ENCODE results near the gene B4GALNT3.
A peak's percentile ranks its signal among the peaks of the same experiment; 100 is the strongest.

Gene B4GALNT3

GRCh38 chr12:560691-561390, 101.1 kb downstream of the B4GALNT3 start:
- no peak for TF ChIP-seq SUZ12 (IDR thresholded peaks at IDR 0.05; ENCODE audit: extremely low read depth, insufficient read depth, insufficient read length)
- no peak for TF ChIP-seq YY1 (IDR thresholded peaks at IDR 0.05; ENCODE audit: insufficient read depth, insufficient read length)
- TF ChIP-seq ZNF274 (IDR thresholded peaks at IDR 0.05; ENCODE audit: low read depth, low read length) = no peak
- Histone ChIP-seq H3K4me1 (ENCODE audit: insufficient read depth, insufficient read length) (peaks cover 10% of the 10 kb centered on the region), H3K36me3 (ENCODE audit: insufficient read depth, insufficient read length, low read length) (peaks cover 81% of the 10 kb centered on the region), H3K9ac (ENCODE audit: insufficient read length, low read depth) (no peak overlapping the region), H3K9me3 (ENCODE audit: insufficient read depth, low read length) (no peaks in the 10 kb centered on the region), H3K27me3 (ENCODE audit: insufficient read depth, insufficient read length) (no peaks in the 10 kb centered on the region), H3K4me3 (ENCODE audit: insufficient read length, low read depth) (no peak overlapping the region)
- no peak for DNase-seq (ENCODE audit: low read depth, low spot score)

- DNase-seq (ENCODE audit: low read depth, low spot score) = no peak
- no peaks in the 10 kb centered on the region for H3K9me3 ChIP-seq (ENCODE audit: insufficient read depth, low read length)
- no peak overlapping the region for H3K9ac ChIP-seq (ENCODE audit: insufficient read length, low read depth)
- no peak for TF ChIP-seq SUZ12 (IDR thresholded peaks at IDR 0.05; ENCODE audit: extremely low read depth, insufficient read depth, insufficient read length)
- no peak for TF ChIP-seq YY1 (IDR thresholded peaks at IDR 0.05; ENCODE audit: insufficient read depth, insufficient read length)
- TF ChIP-seq ZNF274 (IDR thresholded peaks at IDR 0.05; ENCODE audit: low read depth, low read length) = no peak
- H3K4me3 ChIP-seq (ENCODE audit: insufficient read length, low read depth) = no peak overlapping the region
- H3K36me3 ChIP-seq (ENCODE audit: insufficient read depth, insufficient read length, low read length) = peaks cover 80% of the 10 kb centered on the region
- H3K27me3 ChIP-seq (ENCODE audit: insufficient read depth, insufficient read length) = no peaks in the 10 kb centered on the region
- peaks cover 11% of the 10 kb centered on the region for H3K4me1 ChIP-seq (ENCODE audit: insufficient read depth, insufficient read length)
Observed at GRCh38 chr12:561391-561705, 101.6 kb downstream of the B4GALNT3 start.

GRCh38 chr12:561908-562593, 102.3 kb downstream of the B4GALNT3 start:
- Histone ChIP-seq H3K27me3 (ENCODE audit: insufficient read depth, insufficient read length) (no peaks in the 10 kb centered on the region), H3K4me1 (ENCODE audit: insufficient read depth, insufficient read length) (peaks cover 11% of the 10 kb centered on the region), H3K36me3 (ENCODE audit: insufficient read depth, insufficient read length, low read length) (peaks cover 74% of the 10 kb centered on the region), H3K9me3 (ENCODE audit: insufficient read depth, low read length) (no peaks in the 10 kb centered on the region), H3K4me3 (ENCODE audit: insufficient read length, low read depth) (no peak overlapping the region), H3K9ac (ENCODE audit: insufficient read length, low read depth) (peak overlapping the region; percentile 2)
- TF ChIP-seq YY1 (IDR thresholded peaks at IDR 0.05; ENCODE audit: insufficient read depth, insufficient read length) = no peak
- no peak for TF ChIP-seq ZNF274 (IDR thresholded peaks at IDR 0.05; ENCODE audit: low read depth, low read length)
- no peak for TF ChIP-seq SUZ12 (IDR thresholded peaks at IDR 0.05; ENCODE audit: extremely low read depth, insufficient read depth, insufficient read length)
- no peak for DNase-seq (ENCODE audit: low read depth, low spot score)

GRCh38 chr12:562634-563033, 102.9 kb downstream of the B4GALNT3 start:
- Histone ChIP-seq H3K9me3 (ENCODE audit: insufficient read depth, low read length) (no peaks in the 10 kb centered on the region), H3K9ac (ENCODE audit: insufficient read length, low read depth) (peak overlapping the region; percentile 2), H3K27me3 (ENCODE audit: insufficient read depth, insufficient read length) (no peaks in the 10 kb centered on the region), H3K4me1 (ENCODE audit: insufficient read depth, insufficient read length) (peaks cover 11% of the 10 kb centered on the region), H3K36me3 (ENCODE audit: insufficient read depth, insufficient read length, low read length) (peaks cover 68% of the 10 kb centered on the region), H3K4me3 (ENCODE audit: insufficient read length, low read depth) (no peak overlapping the region)
- DNase-seq (ENCODE audit: low read depth, low spot score) = no peak
- TF ChIP-seq SUZ12 (IDR thresholded peaks at IDR 0.05; ENCODE audit: extremely low read depth, insufficient read depth, insufficient read length) = no peak
- TF ChIP-seq YY1 (IDR thresholded peaks at IDR 0.05; ENCODE audit: insufficient read depth, insufficient read length) = no peak
- TF ChIP-seq ZNF274 (IDR thresholded peaks at IDR 0.05; ENCODE audit: low read depth, low read length) = no peak

- H3K4me3 ChIP-seq (ENCODE audit: insufficient read length, low read depth) = no peak overlapping the region
- no peaks in the 10 kb centered on the region for H3K27me3 ChIP-seq (ENCODE audit: insufficient read depth, insufficient read length)
- no peak for DNase-seq (ENCODE audit: low read depth, low spot score)
- H3K36me3 ChIP-seq (ENCODE audit: insufficient read depth, insufficient read length, low read length) = peaks cover 61% of the 10 kb centered on the region
- no peaks in the 10 kb centered on the region for H3K9me3 ChIP-seq (ENCODE audit: insufficient read depth, low read length)
- peaks cover 11% of the 10 kb centered on the region for H3K4me1 ChIP-seq (ENCODE audit: insufficient read depth, insufficient read length)
- TF ChIP-seq ZNF274 (IDR thresholded peaks at IDR 0.05; ENCODE audit: low read depth, low read length) (no peak), YY1 (IDR thresholded peaks at IDR 0.05; ENCODE audit: insufficient read depth, insufficient read length) (no peak), SUZ12 (IDR thresholded peaks at IDR 0.05; ENCODE audit: extremely low read depth, insufficient read depth, insufficient read length) (no peak)
- H3K9ac ChIP-seq (ENCODE audit: insufficient read length, low read depth) = no peak overlapping the region
Observed at GRCh38 chr12:563250-563781, 103.6 kb downstream of the B4GALNT3 start.

GRCh38 chr12:563787-564298, 104.1 kb downstream of the B4GALNT3 start:
- TF ChIP-seq ZNF274 (IDR thresholded peaks at IDR 0.05; ENCODE audit: low read depth, low read length) (no peak), YY1 (IDR thresholded peaks at IDR 0.05; ENCODE audit: insufficient read depth, insufficient read length) (no peak), SUZ12 (IDR thresholded peaks at IDR 0.05; ENCODE audit: extremely low read depth, insufficient read depth, insufficient read length) (no peak)
- Histone ChIP-seq H3K36me3 (ENCODE audit: insufficient read depth, insufficient read length, low read length) (peaks cover 56% of the 10 kb centered on the region), H3K4me1 (ENCODE audit: insufficient read depth, insufficient read length) (peaks cover 12% of the 10 kb centered on the region), H3K27me3 (ENCODE audit: insufficient read depth, insufficient read length) (peaks cover under 1% of the 10 kb centered on the region), H3K4me3 (ENCODE audit: insufficient read length, low read depth) (no peak overlapping the region), H3K9ac (ENCODE audit: insufficient read length, low read depth) (no peak overlapping the region), H3K9me3 (ENCODE audit: insufficient read depth, low read length) (no peaks in the 10 kb centered on the region)
- no peak for DNase-seq (ENCODE audit: low read depth, low spot score)

GRCh38 chr12:565161-565560, 105.4 kb downstream of the B4GALNT3 start:
- TF ChIP-seq ZNF274 (IDR thresholded peaks at IDR 0.05; ENCODE audit: low read depth, low read length) (no peak), YY1 (IDR thresholded peaks at IDR 0.05; ENCODE audit: insufficient read depth, insufficient read length) (no peak), SUZ12 (IDR thresholded peaks at IDR 0.05; ENCODE audit: extremely low read depth, insufficient read depth, insufficient read length) (no peak)
- H3K36me3 ChIP-seq (ENCODE audit: insufficient read depth, insufficient read length, low read length) = peaks cover 43% of the 10 kb centered on the region
- H3K27me3 ChIP-seq (ENCODE audit: insufficient read depth, insufficient read length) = peaks cover 7% of the 10 kb centered on the region
- no peak for DNase-seq (ENCODE audit: low read depth, low spot score)
- no peaks in the 10 kb centered on the region for H3K9me3 ChIP-seq (ENCODE audit: insufficient read depth, low read length)
- H3K4me3 ChIP-seq (ENCODE audit: insufficient read length, low read depth) = no peak overlapping the region
- peaks cover 20% of the 10 kb centered on the region for H3K4me1 ChIP-seq (ENCODE audit: insufficient read depth, insufficient read length)
- no peak overlapping the region for H3K9ac ChIP-seq (ENCODE audit: insufficient read length, low read depth)

Data from NT2/D1 (cell line).